GM19324 (cell line): ENCODE data around the gene LDLRAD4.

ENCODE experiments used
- ATAC-seq: cut with Tn5 transposase; IDR thresholded peaks from one replicate; pipeline ENCODE4 v1.9.1; 2021; ENCODE audit warnings: mild to moderate bottlenecking, moderate library complexity; ENCODE audit not compliant: unreplicated experiment, low FRiP score

The LDLRAD4 gene

GRCh38 chr18:13364721-13365205 lies 146.2 kb downstream of the LDLRAD4 start:
- ATAC-seq, result no peak

- no peak for ATAC-seq
These were observed 147.6 kb downstream of the LDLRAD4 start for GRCh38 chr18:13366131-13366530.

DNA sequence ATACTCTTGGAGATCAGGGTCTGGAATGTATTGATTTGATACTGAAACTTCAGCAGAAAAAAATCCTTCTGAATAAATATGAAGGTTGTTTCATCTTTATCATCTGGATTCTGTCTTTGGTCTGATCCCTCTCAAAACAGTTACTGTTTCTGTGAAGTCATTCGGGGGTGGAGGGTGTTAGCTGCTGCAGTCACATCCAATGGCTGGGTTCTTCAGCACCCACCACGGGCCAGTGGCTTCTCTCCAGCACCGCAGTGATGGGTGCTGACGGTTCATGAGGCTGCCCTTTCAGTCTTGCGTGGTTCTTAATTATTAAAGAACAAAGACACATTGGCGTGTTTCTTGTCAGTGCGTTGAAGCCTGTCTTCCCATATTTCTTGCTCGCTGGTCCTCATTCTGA lies 148.0 kb downstream of the LDLRAD4 start:
- ATAC-seq, result no peak

- no peak for ATAC-seq
These were observed 148.7 kb downstream of the LDLRAD4 start for GRCh38 chr18:13366962-13367892.

GRCh38 chr18:13368080-13368813 lies 149.7 kb downstream of the LDLRAD4 start:
- no peak for ATAC-seq

DNA sequence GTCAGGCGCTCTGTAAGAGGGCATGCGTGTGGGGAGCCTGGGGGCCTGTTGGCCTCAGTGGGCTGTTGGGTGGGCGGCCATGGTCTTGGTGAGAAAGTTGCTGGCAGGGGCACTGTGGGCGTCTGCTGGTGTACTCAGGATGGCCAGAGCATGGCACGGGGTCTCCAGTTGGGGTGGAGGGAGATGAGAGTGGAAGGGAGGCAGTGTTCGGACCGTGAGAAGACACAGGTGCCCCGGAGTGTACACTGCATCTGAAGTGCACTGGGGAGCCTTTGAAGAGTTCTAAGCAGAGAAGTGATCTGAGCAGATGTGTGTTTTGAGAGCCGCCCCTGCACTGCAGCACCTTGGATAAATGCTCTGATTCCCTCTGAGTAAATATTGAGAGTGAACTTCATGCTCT lies 150.8 kb downstream of the LDLRAD4 start:
- ATAC-seq, result no peak

DNA sequence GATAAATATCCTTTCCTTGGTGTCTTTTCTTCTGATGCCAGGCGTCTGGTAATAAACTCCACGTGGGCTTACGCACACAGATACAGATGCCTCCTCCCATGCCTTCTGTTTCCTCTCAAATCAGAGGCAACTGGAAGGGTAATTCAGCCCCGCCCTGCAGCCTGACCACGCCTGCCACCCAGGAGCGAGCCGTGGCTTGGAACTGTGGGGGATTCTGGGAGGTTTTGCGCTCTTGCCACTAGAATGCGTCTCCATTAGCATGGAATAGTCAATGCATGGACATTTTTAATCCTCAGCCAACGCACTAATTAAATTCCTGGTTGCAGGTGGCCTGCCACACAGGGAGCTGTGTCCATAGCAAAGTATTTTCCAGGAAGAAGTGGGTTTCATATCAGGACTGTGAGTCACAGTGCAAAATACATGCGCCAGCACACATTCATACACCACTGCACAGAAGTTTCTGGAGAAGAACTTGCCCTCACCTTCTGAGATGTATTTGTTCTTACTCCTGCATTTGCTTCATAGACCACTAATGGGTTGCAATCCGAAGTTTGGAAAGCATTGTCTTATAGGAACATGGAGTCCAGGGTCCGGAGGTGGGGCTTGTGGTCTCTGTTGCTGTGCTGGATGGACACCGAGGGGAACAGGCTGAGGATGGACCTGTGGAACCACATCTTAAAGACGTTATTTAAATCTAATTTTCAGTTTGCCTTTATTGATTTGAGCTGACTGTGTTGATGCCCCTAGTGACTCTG lies 151.4 kb downstream of the LDLRAD4 start:
- ATAC-seq, result no peak

GRCh38 chr18:13370995-13371625 lies 152.6 kb downstream of the LDLRAD4 start:
- ATAC-seq, result no peak

DNA sequence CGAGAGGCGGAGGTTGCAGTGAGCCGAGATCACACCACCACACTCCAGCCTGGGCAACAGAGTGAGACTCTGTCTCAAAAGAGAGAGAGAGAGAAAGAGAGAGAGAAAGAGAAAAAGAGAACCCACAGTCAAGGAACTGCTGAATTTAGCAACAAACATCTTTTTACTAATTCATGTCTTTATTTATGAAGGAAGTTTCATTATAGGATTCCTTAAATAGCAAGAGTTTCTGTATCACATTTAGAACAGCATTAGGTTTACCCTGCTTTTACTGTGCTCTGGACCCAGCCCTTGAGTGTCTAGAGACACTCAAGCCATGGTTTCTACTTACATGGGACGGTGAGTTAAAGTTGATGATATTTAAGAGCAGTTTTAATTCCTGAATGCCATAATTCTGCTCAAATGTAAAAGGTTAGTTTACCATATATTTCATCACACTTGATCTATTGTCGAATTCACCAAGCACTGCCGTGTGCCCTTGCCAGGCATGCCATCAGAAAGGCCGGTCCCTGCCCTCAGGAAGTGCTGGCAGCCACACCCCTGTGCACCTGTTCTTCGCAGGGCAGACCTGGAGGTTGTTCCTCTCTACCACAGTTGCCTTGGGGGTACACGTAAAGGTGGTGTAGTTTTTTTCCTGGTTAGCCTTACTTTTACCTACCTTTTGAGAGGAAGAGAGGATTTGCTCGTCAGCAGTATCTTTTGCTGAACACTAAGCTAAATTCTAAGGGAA lies 153.3 kb downstream of the LDLRAD4 start:
- no peak for ATAC-seq

DNA sequence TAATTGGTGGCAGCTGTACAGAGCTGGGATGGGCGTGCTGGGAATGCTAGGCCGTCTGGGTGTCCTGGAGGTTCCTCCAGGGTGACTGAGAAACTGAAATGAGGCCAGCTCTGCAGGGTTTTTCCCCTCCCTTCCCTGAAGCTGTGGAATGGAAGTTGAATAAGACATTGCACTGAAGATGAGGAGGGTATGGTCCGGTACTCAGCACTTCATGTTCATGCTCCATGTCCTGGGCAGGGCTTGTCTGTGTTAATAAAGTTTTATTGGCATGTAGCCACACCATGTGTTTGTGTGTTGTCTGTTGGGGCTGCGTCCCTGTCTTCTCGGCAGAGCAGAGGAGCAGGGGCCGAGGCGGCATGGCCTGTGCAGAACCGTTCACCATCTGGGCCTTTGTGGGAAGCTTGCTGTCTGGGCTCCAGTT lies 154.0 kb downstream of the LDLRAD4 start:
- ATAC-seq, result no peak

DNA sequence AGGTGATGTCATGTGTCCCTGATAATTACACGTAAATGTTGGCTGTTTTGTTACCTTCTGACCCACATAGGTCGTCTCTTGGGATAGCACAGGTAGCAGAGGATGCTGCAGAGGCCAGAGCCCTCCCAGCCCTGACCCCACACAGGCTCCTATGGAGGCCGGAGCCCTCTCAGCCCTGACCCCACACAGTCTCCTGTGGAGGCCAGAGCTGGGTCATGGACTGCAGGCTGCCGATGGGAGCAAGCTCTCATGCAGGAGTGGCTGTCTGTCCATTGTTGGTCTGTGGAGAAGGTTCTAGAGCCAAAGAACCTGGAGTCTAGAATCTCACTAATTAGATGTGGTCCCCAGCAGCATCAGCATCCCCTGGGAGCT lies 155.5 kb downstream of the LDLRAD4 start:
- no peak for ATAC-seq

GRCh38 chr18:13374468-13375301 lies 156.1 kb downstream of the LDLRAD4 start:
- no peak for ATAC-seq

DNA sequence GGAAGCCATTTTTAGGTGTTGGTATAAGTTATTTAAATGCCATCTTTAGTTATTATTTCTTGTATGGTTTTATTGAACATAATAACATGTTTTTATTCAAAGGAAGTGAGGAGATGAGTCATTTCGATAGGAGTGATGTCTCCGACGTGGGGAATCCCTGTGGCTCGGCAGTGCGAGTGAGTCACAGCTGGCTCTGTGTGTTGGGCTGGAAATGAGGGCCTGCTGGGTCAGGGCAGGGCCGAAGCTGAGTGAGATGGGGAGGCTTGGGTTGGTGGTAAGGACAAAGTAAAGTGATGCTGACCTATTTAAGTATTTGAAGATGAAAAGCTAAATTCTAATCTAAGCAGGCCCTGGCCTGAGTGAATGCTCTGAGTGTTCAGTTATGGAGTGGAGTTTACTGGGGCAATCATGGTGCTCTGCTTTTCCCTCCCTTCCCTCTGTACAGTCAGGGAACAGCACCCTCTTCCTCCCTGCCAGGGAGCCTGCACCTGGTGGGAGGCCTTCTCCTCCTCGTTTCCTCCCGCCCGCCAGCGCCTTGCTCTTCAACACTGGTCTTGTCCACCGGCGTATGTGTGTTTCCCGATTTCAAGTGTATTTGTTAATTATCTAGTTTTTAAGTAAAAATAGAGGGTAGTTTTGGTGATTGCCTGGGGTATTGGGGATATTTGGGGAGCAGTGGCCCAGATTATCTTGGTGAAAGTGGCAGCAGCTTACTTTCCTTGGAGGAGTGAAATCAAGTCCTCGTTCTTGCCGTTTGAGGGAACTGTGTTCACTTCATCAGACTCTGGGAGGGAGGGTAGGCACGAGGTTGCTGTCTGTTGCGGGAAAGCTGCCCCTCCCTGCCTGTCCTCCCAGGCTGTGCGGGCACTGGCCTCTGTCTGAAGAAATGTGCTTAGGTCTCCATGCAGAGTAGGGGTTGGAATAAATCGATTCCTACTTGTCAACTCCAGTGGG lies 157.0 kb downstream of the LDLRAD4 start:
- ATAC-seq, result no peak

DNA sequence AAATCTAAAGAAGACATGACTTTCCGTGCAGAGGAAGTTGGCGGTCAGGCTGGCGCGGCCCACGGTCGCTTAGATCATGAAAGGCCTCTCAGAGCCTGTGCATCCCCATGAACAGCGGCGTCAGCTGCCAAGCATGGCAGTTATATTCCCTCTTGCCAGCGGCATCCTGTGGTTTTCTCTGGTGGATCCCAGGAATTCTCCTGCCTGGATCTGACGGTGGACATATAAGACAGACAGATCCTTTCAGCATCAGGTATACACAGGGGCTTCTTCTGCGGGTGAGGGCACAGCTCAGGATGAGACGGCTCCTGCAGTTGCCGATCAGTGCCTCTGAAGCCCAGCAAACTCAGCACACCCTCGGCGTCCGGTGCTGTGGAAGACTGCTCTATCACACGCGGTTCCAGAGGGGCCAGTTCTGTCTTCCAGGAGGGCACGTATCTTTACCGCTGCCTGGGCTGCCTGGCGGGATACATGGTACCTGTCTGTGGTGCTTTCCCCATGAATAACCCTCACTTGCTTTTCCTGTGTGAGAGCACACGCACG lies 157.8 kb downstream of the LDLRAD4 start:
- no peak for ATAC-seq

DNA sequence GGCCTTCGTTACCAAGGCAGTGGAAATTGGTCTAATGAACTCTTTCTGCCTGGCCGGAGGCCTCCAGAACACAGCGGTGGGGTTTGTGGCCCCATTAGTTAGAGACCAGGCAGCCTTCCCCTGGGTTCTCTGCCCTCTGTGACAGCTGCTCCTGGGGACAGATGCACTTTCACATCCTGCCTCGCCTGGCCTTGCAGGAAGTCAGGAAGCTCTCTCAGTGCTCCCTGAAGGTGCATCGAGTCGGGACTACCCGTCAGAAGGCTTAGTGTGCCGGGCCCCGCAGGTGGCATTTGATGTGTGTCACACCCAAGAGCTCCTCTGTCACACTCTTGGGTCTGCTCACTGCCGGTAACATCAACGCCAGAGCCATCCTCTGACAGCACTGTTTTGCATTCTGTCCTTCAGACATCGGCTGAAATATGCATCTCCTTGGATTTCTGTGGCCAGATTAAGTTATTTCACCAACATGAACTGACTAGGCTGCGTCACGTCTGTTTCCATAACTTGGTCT lies 158.3 kb downstream of the LDLRAD4 start:
- no peak for ATAC-seq

- ATAC-seq, result no peak
These were observed 158.9 kb downstream of the LDLRAD4 start for GRCh38 chr18:13377496-13377895.

- no peak for ATAC-seq
These were observed 159.6 kb downstream of the LDLRAD4 start for GRCh38 chr18:13378150-13378549.
